CD4-positive, alpha-beta memory T cell (primary cell): ENCODE results near the gene KLRC3. TPM values are rescaled to one million over a fixed set of nuclear protein-coding genes. Genes with fewer than 3 reads are reported as not detected.
"Not testable (repeated sequence)": the region's sequence is repeated elsewhere in the genome, so short reads cannot be mapped to it uniquely, and the experiment has no call there.

Experiments
- CTCF ChIA-PET: fragments of 350-600 bp; sonication (Branson Sonifier 250); formaldehyde crosslinking; loops from one replicate; lab custom pipeline; 2021; ENCODE audit warnings: inconsistent platforms; ENCODE audit not compliant: partially characterized antibody; lab: Charles Lee
- POLR2A ChIA-PET: fragments of 350-600 bp; sonication (Branson Sonifier 250); formaldehyde crosslinking; loops from one replicate; lab custom pipeline; 2021; ENCODE audit not compliant: partially characterized antibody; lab: Charles Lee
- DNase-seq, 5 donors: peaks; one replicate each; pipeline versions ENCODE4 v3.0.0 to v3.0.0-alpha.2; 2020 to 2022; ENCODE audit warnings: mixed read lengths in 1 of 5
- H3K27ac ChIP-seq: one replicate; pipeline ENCODE4 v1.7.0; 2013; ENCODE audit warnings: low read depth, low read length
- H3K27me3 ChIP-seq: 2 replicates; pipeline ENCODE4 v1.7.0; 2013; ENCODE audit warnings: mild to moderate bottlenecking, low read length, moderate library complexity; ENCODE audit not compliant: insufficient read depth
- H3K36me3 ChIP-seq: 2 replicates; pipeline ENCODE4 v1.7.0; 2013; ENCODE audit warnings: mild to moderate bottlenecking, low read length, moderate library complexity; ENCODE audit not compliant: insufficient read depth
- H3K4me1 ChIP-seq: 2 replicates; pipeline ENCODE4 v1.7.0; 2013; ENCODE audit warnings: mild to moderate bottlenecking, low read length, moderate library complexity; ENCODE audit not compliant: insufficient read depth
- H3K4me3 ChIP-seq, 2 donors: one replicate each; pipeline ENCODE4 v1.7.0; 2013; ENCODE audit warnings: low read length in 2 of 2, mild to moderate bottlenecking in 1 of 2
- H3K9me3 ChIP-seq, 2 donors: one replicate each; pipeline ENCODE4 v1.7.0; 2013; ENCODE audit warnings: low read length in 2 of 2, control low read depth in 1 of 2; ENCODE audit not compliant: control insufficient read depth in 1 of 2
- H3K27ac Mint-ChIP-seq, 7 donors: one replicate each; pipeline ENCODE4 v1.8.0; 2020 to 2021; ENCODE audit warnings: mixed read lengths in 7 of 7, mild to moderate bottlenecking in 6 of 7, inconsistent platforms in 3 of 7, moderate library complexity in 3 of 7
- H3K27me3 Mint-ChIP-seq, 2 donors: one replicate each; pipeline ENCODE4 v1.8.0; 2020 to 2021; ENCODE audit warnings: mixed read lengths in 2 of 2
- H3K36me3 Mint-ChIP-seq, 2 donors: one replicate each; pipeline ENCODE4 v1.8.0; 2020 to 2021; ENCODE audit warnings: mixed read lengths in 2 of 2, inconsistent platforms in 1 of 2, mild to moderate bottlenecking in 1 of 2
- H3K4me1 Mint-ChIP-seq, 4 donors: one replicate each; pipeline ENCODE4 v1.8.0; 2020 to 2021; ENCODE audit warnings: mixed read lengths in 4 of 4, mild to moderate bottlenecking in 1 of 4
- H3K4me3 Mint-ChIP-seq, 8 donors: one replicate each; pipeline ENCODE4 v1.8.0; 2020 to 2021; ENCODE audit warnings: mixed read lengths in 8 of 8, mild to moderate bottlenecking in 7 of 8, moderate library complexity in 6 of 8, inconsistent platforms in 3 of 8
- H3K9me3 Mint-ChIP-seq, 8 donors: one replicate each; pipeline ENCODE4 v1.8.0; 2020 to 2021; ENCODE audit warnings: mixed read lengths in 8 of 8, mild to moderate bottlenecking in 5 of 8, inconsistent platforms in 3 of 8, moderate library complexity in 1 of 8
- intact Hi-C: fragments of 100-400 bp; cut with micrococcal nuclease; formaldehyde crosslinking; loops from one replicate; pipeline ENCODE4 v1.15.1; 2023
- polyA plus RNA-seq, 2 donors: library from polyadenylated mRNA; unstranded; fragments of 300-500 nt; fragmentation: Illumina TruSeq; gene quantifications; one replicate each; pipeline ENCODE4 v1.2.3, GENCODE V29; 2021
- total RNA-seq, 2 experiments: library from RNA; stranded (reverse); gene quantifications; one replicate each; pipeline ENCODE4 v1.2.3, GENCODE V29; 2021

KLRC3 gene
- total and polyA plus RNA-seq, 4 experiments from 2014 or later, result not detected

GRCh38 chr12:10400829-10401228 is 19.6 kb downstream of the KLRC3 start:
- Histone ChIP-seq H3K27ac (no peak overlapping the region), H3K4me3 (no peak overlapping the region), H3K9me3 (no peaks in the 10 kb centered on the region), H3K27me3 (no peaks in the 10 kb centered on the region), H3K36me3 (no peaks in the 10 kb centered on the region), H3K4me1 (no peaks in the 10 kb centered on the region)
- Mint-ChIP-seq H3K27ac (no peak overlapping the region), H3K36me3 (no peaks in the 10 kb centered on the region), H3K27me3 (peaks cover 14 to 19% of the 10 kb centered on the region in 2 donors), H3K9me3 (peaks cover 0 to 3% (median 0%) of the 10 kb centered on the region in 8 donors), H3K4me1 (no peaks in the 10 kb centered on the region), H3K4me3 (no peak overlapping the region)
- no peak for DNase-seq
- intact Hi-C loops, result no loop called here
- CTCF ChIA-PET, result no interaction called here
- POLR2A ChIA-PET, result no interaction called here

DNA sequence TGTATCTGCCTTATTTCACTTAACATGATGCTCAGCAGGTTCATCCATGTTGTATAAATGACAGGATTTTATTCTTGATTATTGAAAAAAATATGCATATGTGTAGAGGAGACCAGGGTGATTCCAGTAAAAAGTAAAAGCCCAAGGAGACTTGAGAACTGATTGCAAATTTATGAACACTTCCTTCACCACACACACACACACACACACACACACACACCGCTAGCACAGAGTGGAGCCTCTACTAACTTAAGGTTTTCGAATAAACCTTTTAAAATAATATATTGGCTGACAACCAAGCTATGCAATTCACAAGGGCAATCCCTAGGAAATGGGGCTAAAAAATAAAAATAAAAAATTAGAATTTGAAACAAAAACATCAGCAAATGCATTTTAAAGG is 22.2 kb downstream of the KLRC3 start:
- intact Hi-C loops, result no loop called here
- Histone ChIP-seq H3K4me1 (no peaks in the 10 kb centered on the region), H3K4me3 (no peak overlapping the region), H3K27me3 (no peaks in the 10 kb centered on the region), H3K9me3 (no peaks in the 10 kb centered on the region), H3K36me3 (no peaks in the 10 kb centered on the region), H3K27ac (no peak overlapping the region)
- no peak for DNase-seq
- POLR2A ChIA-PET, result no interaction called here
- H3K27ac Mint-ChIP-seq, result no peak overlapping the region
- H3K36me3 Mint-ChIP-seq, result no peaks in the 10 kb centered on the region
- H3K27me3 Mint-ChIP-seq, result peaks cover 23 to 24% of the 10 kb centered on the region in 2 donors
- H3K4me3 Mint-ChIP-seq, result no peak overlapping the region
- CTCF ChIA-PET, result no interaction called here
- no peaks in the 10 kb centered on the region for H3K9me3 Mint-ChIP-seq
- no peaks in the 10 kb centered on the region for H3K4me1 Mint-ChIP-seq

- Histone ChIP-seq H3K36me3 (no peaks in the 10 kb centered on the region), H3K4me3 (no peak overlapping the region), H3K27ac (no peak overlapping the region), H3K9me3 (no peaks in the 10 kb centered on the region), H3K4me1 (no peaks in the 10 kb centered on the region), H3K27me3 (no peaks in the 10 kb centered on the region)
- no peaks in the 10 kb centered on the region for H3K36me3 Mint-ChIP-seq
- ChIA-PET POLR2A (no interaction called here), CTCF (no interaction called here)
- H3K9me3 Mint-ChIP-seq, result no peaks in the 10 kb centered on the region
- no peak for DNase-seq
- no peaks in the 10 kb centered on the region for H3K4me1 Mint-ChIP-seq
- no peak overlapping the region for H3K4me3 Mint-ChIP-seq
- intact Hi-C loops, result no loop called here
- H3K27ac Mint-ChIP-seq, result no peak overlapping the region
- H3K27me3 Mint-ChIP-seq, result peaks cover 20 to 27% of the 10 kb centered on the region in 2 donors
These were observed 23.1 kb downstream of the KLRC3 start for GRCh38 chr12:10397296-10397695.

DNA sequence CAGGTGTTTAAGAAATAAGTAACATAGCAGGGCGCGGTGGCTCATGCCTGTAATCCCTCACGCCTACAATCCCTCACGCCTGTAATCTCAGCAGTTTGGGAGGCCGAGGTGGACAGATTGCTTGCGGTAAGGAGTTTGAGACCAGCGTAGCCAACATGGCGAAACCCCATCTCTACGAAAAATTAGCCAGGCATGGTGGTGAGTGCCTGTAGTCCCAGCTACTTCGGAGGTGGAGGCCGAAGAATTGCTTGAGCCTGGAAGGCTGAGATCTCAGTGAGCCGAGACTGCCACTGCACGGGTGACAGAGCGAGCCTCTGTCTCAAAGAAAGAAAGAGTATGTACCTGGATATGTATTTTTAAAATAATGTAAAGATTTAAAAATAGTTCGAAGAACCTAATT is 24.2 kb downstream of the KLRC3 start:
- H3K27ac Mint-ChIP-seq, result not testable (repeated sequence)

DNA sequence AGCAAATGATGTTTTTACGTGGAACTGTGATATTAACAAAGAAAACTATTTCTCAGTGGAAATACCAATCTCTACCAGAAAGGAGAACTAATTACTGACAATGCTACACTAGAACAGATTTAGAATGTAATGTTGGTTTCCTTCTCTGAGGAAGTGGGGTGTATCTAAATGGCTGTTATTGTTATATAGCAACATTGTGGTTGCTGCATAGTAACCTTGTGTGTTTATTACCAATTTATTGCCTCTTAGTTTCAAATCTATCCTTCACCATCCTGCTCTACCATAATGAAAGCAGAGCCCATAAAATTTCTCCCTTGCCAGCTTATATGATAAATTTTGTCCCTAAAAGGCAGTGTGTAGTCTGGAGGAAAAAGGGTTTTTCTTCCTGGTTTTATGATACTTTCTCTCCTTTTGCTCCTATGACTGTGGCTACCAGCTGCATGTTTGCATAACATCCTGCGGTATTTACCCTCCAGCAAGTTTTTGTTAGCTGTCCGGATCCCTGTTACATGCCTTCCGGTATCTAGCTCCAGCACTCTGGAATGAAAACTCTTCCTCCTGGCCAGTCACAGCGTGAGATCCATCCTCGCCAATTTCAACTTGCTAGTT is 24.9 kb downstream of the KLRC3 start:
- H3K27me3 ChIP-seq, result no peaks in the 10 kb centered on the region
- POLR2A ChIA-PET, result no interaction called here
- no peak overlapping the region for H3K4me3 ChIP-seq
- H3K4me1 Mint-ChIP-seq, result no peaks in the 10 kb centered on the region
- intact Hi-C loops, result no loop called here
- peaks cover 17 to 21% of the 10 kb centered on the region in 2 donors for H3K27me3 Mint-ChIP-seq
- H3K4me1 ChIP-seq, result no peaks in the 10 kb centered on the region
- H3K36me3 ChIP-seq, result no peaks in the 10 kb centered on the region
- H3K27ac ChIP-seq, result no peak overlapping the region
- peak overlapping the region in 1 of 7 donors; percentile 21 for H3K27ac Mint-ChIP-seq
- H3K9me3 Mint-ChIP-seq, result no peaks in the 10 kb centered on the region
- no peaks in the 10 kb centered on the region for H3K9me3 ChIP-seq
- DNase-seq, result no peak
- H3K36me3 Mint-ChIP-seq, result no peaks in the 10 kb centered on the region
- H3K4me3 Mint-ChIP-seq, result no peak overlapping the region
- CTCF ChIA-PET, result no interaction called here

More for the DNA sequence above, 24.2 kb downstream of the KLRC3 start:
- H3K27me3 ChIP-seq, H3K27ac ChIP-seq, CTCF ChIA-PET, H3K4me1 ChIP-seq, H3K36me3 ChIP-seq, H3K4me3 Mint-ChIP-seq, H3K9me3 Mint-ChIP-seq, H3K4me3 ChIP-seq, H3K9me3 ChIP-seq, H3K4me1 Mint-ChIP-seq, DNase-seq, H3K36me3 Mint-ChIP-seq, intact Hi-C loops, POLR2A ChIA-PET: not testable (repeated sequence)
- peaks cover 19 to 25% of the 10 kb centered on the region in 2 donors for H3K27me3 Mint-ChIP-seq

GRCh38 chr12:10394531-10395152 is 25.8 kb downstream of the KLRC3 start:
- intact Hi-C loops, H3K9me3 ChIP-seq, CTCF ChIA-PET, H3K27me3 ChIP-seq, H3K27ac Mint-ChIP-seq, H3K4me1 Mint-ChIP-seq, H3K9me3 Mint-ChIP-seq, H3K36me3 Mint-ChIP-seq, H3K36me3 ChIP-seq, POLR2A ChIA-PET, H3K4me1 ChIP-seq, H3K4me3 ChIP-seq, DNase-seq, H3K27ac ChIP-seq, H3K4me3 Mint-ChIP-seq: not testable (repeated sequence)
- H3K27me3 Mint-ChIP-seq, result peaks cover 13 to 24% of the 10 kb centered on the region in 2 donors

DNA sequence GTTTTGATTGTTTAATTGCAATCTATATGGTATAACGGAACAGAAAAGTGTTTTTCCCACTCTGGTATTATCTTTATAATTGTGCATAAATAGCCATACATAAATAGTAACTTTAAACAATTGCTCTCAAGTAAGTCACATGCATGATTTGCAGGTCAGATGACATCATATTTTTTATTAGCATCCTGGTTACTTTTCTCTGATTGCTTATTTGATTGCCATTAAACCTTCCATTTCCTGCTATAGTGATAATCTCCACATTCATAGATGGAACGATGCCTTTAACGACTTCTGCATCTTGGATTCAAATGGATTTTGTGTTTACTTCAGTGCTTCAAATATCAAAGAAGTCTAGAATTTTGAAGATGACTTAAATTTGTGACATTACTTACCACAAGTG is 27.1 kb downstream of the KLRC3 start:
- Mint-ChIP-seq H3K4me1 (peaks cover 0 to 1% (median 0%) of the 10 kb centered on the region in 4 donors), H3K4me3 (no peak overlapping the region), H3K36me3 (no peaks in the 10 kb centered on the region), H3K9me3 (no peaks in the 10 kb centered on the region), H3K27ac (no peak overlapping the region), H3K27me3 (peaks cover 20 to 24% of the 10 kb centered on the region in 2 donors)
- H3K27ac ChIP-seq, result no peak overlapping the region
- no peaks in the 10 kb centered on the region for H3K4me1 ChIP-seq
- ChIA-PET CTCF (no interaction called here), POLR2A (no interaction called here)
- no peaks in the 10 kb centered on the region for H3K36me3 ChIP-seq
- H3K4me3 ChIP-seq, result no peak overlapping the region
- H3K9me3 ChIP-seq, result no peaks in the 10 kb centered on the region
- no peaks in the 10 kb centered on the region for H3K27me3 ChIP-seq
- intact Hi-C loops, result no loop called here
- no peak for DNase-seq
